ENCODE measurements around the gene SLC45A1. TPM values are rescaled to one million over a fixed set of nuclear protein-coding genes. Genes with fewer than 3 reads are reported as not detected.

SLC45A1 gene
- total RNA-seq, 1 donor from 2014 or later: 2.7 TPM

- Mint-ChIP-seq H3K36me3 (peaks cover 9% of the 10 kb centered on the region), H3K27me3 (no peaks in the 10 kb centered on the region), H3K4me3 (no peak overlapping the region), H3K27ac (no peak overlapping the region), H3K4me1 (ENCODE audit: unreplicated experiment) (peaks cover 6% of the 10 kb centered on the region), H3K9me3 (peaks cover 5% of the 10 kb centered on the region)
- no peak for TF ChIP-seq CTCF (conservative IDR thresholded peaks at IDR 0.05)
- no peak for DNase-seq (ENCODE audit: extremely low spot score, unreplicated experiment)
Observed at GRCh38 chr1:8340448-8340847, 22.5 kb downstream of the SLC45A1 start.

- Mint-ChIP-seq H3K27ac (no peak overlapping the region), H3K27me3 (no peaks in the 10 kb centered on the region)
- no peak for DNase-seq (ENCODE audit: extremely low spot score, unreplicated experiment)
Observed at GRCh38 chr1:8342325-8342724, 24.4 kb downstream of the SLC45A1 start.

GRCh38 chr1:8343044-8343443 is 25.1 kb downstream of the SLC45A1 start:
- Mint-ChIP-seq H3K4me1 (ENCODE audit: unreplicated experiment) (peaks cover 6% of the 10 kb centered on the region), H3K36me3 (peaks cover 5% of the 10 kb centered on the region), H3K9me3 (no peaks in the 10 kb centered on the region), H3K4me3 (no peak overlapping the region), H3K27ac (no peak overlapping the region), H3K27me3 (no peaks in the 10 kb centered on the region)
- DNase-seq (ENCODE audit: extremely low spot score, unreplicated experiment): no peak
- TF ChIP-seq CTCF (conservative IDR thresholded peaks at IDR 0.05): no peak

More at GRCh38 chr1:8342325-8342724, 24.4 kb downstream of the SLC45A1 start:
- Mint-ChIP-seq H3K4me3 (no peak overlapping the region), H3K36me3 (peaks cover 5% of the 10 kb centered on the region), H3K9me3 (no peaks in the 10 kb centered on the region), H3K4me1 (ENCODE audit: unreplicated experiment) (peaks cover 6% of the 10 kb centered on the region)
- TF ChIP-seq CTCF (conservative IDR thresholded peaks at IDR 0.05): no peak

GRCh38 chr1:8343464-8344001 is 25.6 kb downstream of the SLC45A1 start:
- Mint-ChIP-seq H3K27me3 (no peaks in the 10 kb centered on the region), H3K36me3 (peaks cover 5% of the 10 kb centered on the region), H3K27ac (no peak overlapping the region), H3K4me1 (ENCODE audit: unreplicated experiment) (peaks cover 6% of the 10 kb centered on the region), H3K9me3 (no peaks in the 10 kb centered on the region), H3K4me3 (no peak overlapping the region)
- no peak for TF ChIP-seq CTCF (conservative IDR thresholded peaks at IDR 0.05)
- DNase-seq (ENCODE audit: extremely low spot score, unreplicated experiment): no peak

- Mint-ChIP-seq H3K4me1 (ENCODE audit: unreplicated experiment) (peaks cover 11% of the 10 kb centered on the region), H3K27me3 (no peaks in the 10 kb centered on the region), H3K4me3 (no peak overlapping the region), H3K27ac (no peak overlapping the region), H3K9me3 (no peaks in the 10 kb centered on the region), H3K36me3 (peaks cover 5% of the 10 kb centered on the region)
- TF ChIP-seq CTCF (conservative IDR thresholded peaks at IDR 0.05): no peak
- no peak for DNase-seq (ENCODE audit: extremely low spot score, unreplicated experiment)
Observed at GRCh38 chr1:8344893-8345507, 27.1 kb downstream of the SLC45A1 start.

Measured in type B pancreatic cell (in vitro differentiated cells).